ENCODE data around the gene FAM76A.

GRCh38 chr1:27774654-27775053, 48.9 kb downstream of the FAM76A start:
- TF ChIP-seq POLR2AphosphoS5 (IDR thresholded peaks at IDR 0.05) (no peak), CTCF (IDR thresholded peaks at IDR 0.05) (no peak)

Measured in transverse colon (tissue), 4 donors.